HG02840 (cell line): Measurements from ENCODE around the gene FEV.
"Not testable (repeated sequence)": the region's sequence is repeated elsewhere in the genome, so short reads cannot be mapped to it uniquely, and the experiment has no call there.

Experiments used
- ATAC-seq: cut with Tn5 transposase; IDR thresholded peaks from one replicate; pipeline ENCODE4 v1.9.1; 2021; ENCODE audit warnings: mild to moderate bottlenecking, moderate library complexity, moderate number of reproducible peaks; ENCODE audit not compliant: unreplicated experiment, low FRiP score

The FEV gene

GRCh38 chr2:218953366-218953954 lies 31.5 kb downstream of the FEV start:
- ATAC-seq = no peak

DNA sequence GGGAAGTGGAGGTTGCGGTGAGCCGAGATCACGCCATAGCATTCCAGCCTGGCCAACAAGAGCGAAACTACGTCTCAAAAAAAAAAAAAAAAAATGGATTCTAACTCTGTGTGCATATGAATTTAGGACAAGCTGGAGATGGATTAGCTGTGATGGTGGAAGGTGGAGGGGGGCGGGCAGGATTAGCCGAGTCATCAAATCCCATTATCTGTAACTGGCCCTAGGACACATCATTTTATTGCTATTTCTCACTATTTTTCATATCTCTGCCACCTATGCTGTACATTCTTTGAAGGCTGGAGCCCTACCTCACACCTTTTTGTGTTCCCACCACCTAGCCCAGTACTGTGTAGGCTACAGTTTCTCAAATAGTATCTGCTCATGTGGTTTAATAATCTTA lies 32.8 kb downstream of the FEV start:
- ATAC-seq = no peak

DNA sequence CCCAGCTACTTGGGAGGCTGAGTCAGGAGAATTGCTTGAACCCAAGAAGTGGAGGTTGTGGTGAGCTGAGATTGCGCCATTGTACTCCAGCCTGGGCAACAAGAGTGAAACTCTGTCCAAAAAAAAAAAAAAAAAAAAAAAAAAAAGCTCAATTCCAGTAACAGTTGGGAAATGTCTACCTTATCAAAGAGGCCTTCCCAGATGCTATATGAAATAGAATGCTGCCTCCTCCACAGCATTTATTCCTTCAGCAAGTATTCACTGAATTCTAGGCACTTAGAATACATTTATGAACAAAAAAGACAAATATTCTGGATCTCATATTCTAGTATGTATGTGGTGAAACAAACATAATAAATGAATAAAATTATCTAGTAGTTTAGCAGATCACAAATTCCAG lies 38.4 kb downstream of the FEV start:
- ATAC-seq = no peak

GRCh38 chr2:218944759-218945404 lies 40.1 kb downstream of the FEV start:
- no peak for ATAC-seq

GRCh38 chr2:218931751-218932150 lies 53.2 kb downstream of the FEV start:
- not testable (repeated sequence) for ATAC-seq
